ENCODE results near the gene COQ4.

The COQ4 gene

GRCh38 chr9:128358090-128358489 lies 35.5 kb downstream of the COQ4 start:
- no peak for TF ChIP-seq CTCF (IDR thresholded peaks at IDR 0.05; ENCODE audit: low read depth, low read length, missing control alignments)
- no peak for DNase-seq (ENCODE audit: extremely low read depth, low read depth)
- no peak overlapping the region for H3K4me3 ChIP-seq (replicated peaks; ENCODE audit: low read depth, low read length)

GRCh38 chr9:128358861-128359260 lies 36.2 kb downstream of the COQ4 start:
- no peak for DNase-seq (ENCODE audit: extremely low read depth, low read depth)
- no peak for TF ChIP-seq CTCF (IDR thresholded peaks at IDR 0.05; ENCODE audit: low read depth, low read length, missing control alignments)

GRCh38 chr9:128360826-128361225 lies 38.2 kb downstream of the COQ4 start:
- TF ChIP-seq CTCF (IDR thresholded peaks at IDR 0.05; ENCODE audit: low read depth, low read length, missing control alignments): no peak
- H3K4me3 ChIP-seq (replicated peaks; ENCODE audit: low read depth, low read length): no peak overlapping the region
- no peak for DNase-seq (ENCODE audit: extremely low read depth, low read depth)

More at GRCh38 chr9:128358861-128359260, 36.2 kb downstream of the COQ4 start:
- H3K4me3 ChIP-seq (replicated peaks; ENCODE audit: low read depth, low read length): no peak overlapping the region

- TF ChIP-seq CTCF (IDR thresholded peaks at IDR 0.05; ENCODE audit: low read depth, low read length, missing control alignments): no peak
- no peak for DNase-seq (ENCODE audit: extremely low read depth, low read depth)
- H3K4me3 ChIP-seq (replicated peaks; ENCODE audit: low read depth, low read length): peak overlapping the region; percentile 20
These were observed 38.8 kb downstream of the COQ4 start for GRCh38 chr9:128361296-128361985.

- TF ChIP-seq CTCF (IDR thresholded peaks at IDR 0.05; ENCODE audit: low read depth, low read length, missing control alignments): peak; percentile 83
- H3K4me3 ChIP-seq (replicated peaks; ENCODE audit: low read depth, low read length): peak overlapping the region; percentile 20
- DNase-seq (ENCODE audit: extremely low read depth, low read depth): peak; percentile 53
These were observed 39.5 kb downstream of the COQ4 start for GRCh38 chr9:128361986-128362646.

GRCh38 chr9:128362774-128363173 lies 40.1 kb downstream of the COQ4 start:
- DNase-seq (ENCODE audit: extremely low read depth, low read depth): no peak
- H3K4me3 ChIP-seq (replicated peaks; ENCODE audit: low read depth, low read length): no peak overlapping the region
- no peak for TF ChIP-seq CTCF (IDR thresholded peaks at IDR 0.05; ENCODE audit: low read depth, low read length, missing control alignments)

Data from HFF-Myc (cell line).